B cell (primary cell): Measurements from ENCODE around the gene TPO.

Experiments used
- EZH2 ChIP-seq: IDR thresholded peaks from 2 replicates; pipeline ENCODE4 v1.6.1; 2012; ENCODE audit warnings: borderline replicate concordance, low read depth, mild to moderate bottlenecking, moderate library complexity, low read length; ENCODE audit not compliant: insufficient read depth, poor library complexity, severe bottlenecking
- TF ChIP-seq, protein P1 (sequence below): fragments of 200-600 bp; IDR thresholded peaks from one replicate; pipeline ENCODE4 v1.8.0; 2022; ENCODE audit warnings: antibody characterized with exemption, mild to moderate bottlenecking

DNA sequence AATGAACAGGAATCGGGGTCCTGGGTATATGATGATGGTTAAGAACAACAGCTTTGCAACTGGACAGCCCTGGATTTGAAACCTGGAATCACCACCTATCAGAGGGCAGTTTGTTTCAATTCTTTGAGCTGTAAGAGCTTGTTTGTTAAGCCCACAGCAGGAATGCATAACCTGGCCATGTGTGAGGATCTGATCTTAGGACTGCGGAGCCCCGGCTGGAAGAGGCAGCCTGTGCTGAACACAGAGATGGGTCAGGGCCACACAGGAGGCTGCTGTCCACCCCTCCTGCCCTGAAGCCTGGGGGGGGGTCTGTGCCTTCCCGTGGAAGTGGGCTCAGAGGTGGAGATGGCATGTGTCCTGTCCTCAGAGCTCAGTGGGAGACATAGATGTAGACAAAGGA is 24.3 kb downstream of the TPO start:
- TF ChIP-seq, protein P1, sequence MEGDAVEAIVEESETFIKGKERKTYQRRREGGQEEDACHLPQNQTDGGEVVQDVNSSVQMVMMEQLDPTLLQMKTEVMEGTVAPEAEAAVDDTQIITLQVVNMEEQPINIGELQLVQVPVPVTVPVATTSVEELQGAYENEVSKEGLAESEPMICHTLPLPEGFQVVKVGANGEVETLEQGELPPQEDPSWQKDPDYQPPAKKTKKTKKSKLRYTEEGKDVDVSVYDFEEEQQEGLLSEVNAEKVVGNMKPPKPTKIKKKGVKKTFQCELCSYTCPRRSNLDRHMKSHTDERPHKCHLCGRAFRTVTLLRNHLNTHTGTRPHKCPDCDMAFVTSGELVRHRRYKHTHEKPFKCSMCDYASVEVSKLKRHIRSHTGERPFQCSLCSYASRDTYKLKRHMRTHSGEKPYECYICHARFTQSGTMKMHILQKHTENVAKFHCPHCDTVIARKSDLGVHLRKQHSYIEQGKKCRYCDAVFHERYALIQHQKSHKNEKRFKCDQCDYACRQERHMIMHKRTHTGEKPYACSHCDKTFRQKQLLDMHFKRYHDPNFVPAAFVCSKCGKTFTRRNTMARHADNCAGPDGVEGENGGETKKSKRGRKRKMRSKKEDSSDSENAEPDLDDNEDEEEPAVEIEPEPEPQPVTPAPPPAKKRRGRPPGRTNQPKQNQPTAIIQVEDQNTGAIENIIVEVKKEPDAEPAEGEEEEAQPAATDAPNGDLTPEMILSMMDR, result no peak
- no peak for TF ChIP-seq EZH2
